Right renal cortex interstitium (tissue), 3 donors: ENCODE data around the gene NANOG. TPM values are rescaled to one million over a fixed set of nuclear protein-coding genes. Genes with fewer than 3 reads are reported as not detected.

Experiments
- polyA plus RNA-seq, 3 donors: library from polyadenylated mRNA; unstranded; fragments of 120-200 nt; gene quantifications; one replicate each; pipeline ENCODE4 v1.2.1, GENCODE V29; 2013; ENCODE audit not compliant: insufficient read length in 3 of 3

NANOG gene
- polyA plus RNA-seq, 3 donors, result 0.06 to 0.11 (median 0.06) TPM

Other genes with a start within 250 kb of the NANOG start
- gene APOBEC1, start 123.5 kb upstream of the NANOG start, polyA plus RNA-seq, result not detected
- under 1 TPM; 0.52 to 0.56 (median 0.55) TPM for gene GDF3, start 93.6 kb upstream of the NANOG start, polyA plus RNA-seq
- gene DPPA3, start 78.0 kb upstream of the NANOG start, polyA plus RNA-seq, result not detected
- under 1 TPM in 1 of 3 donors, not detected in 2; 0.28 TPM for gene CLEC4C, start 42.0 kb upstream of the NANOG start, polyA plus RNA-seq
- gene NANOGNB, start 24.2 kb upstream of the NANOG start, polyA plus RNA-seq, result not detected
- gene SLC2A14, start 83.5 kb downstream of the NANOG start, polyA plus RNA-seq, result under 1 TPM; 0.28 to 0.40 (median 0.35) TPM
- 10 to 100 TPM; 13.5 to 17.8 (median 17.8) TPM for gene SLC2A3, start 146.8 kb downstream of the NANOG start, polyA plus RNA-seq
- 10 to 100 TPM; 19.9 to 22.2 (median 22.1) TPM for gene FOXJ2, start 243.3 kb downstream of the NANOG start, polyA plus RNA-seq